WTC11 (cell line): Measurements from ENCODE around the gene VSTM2B. TPM values are rescaled to one million over a fixed set of nuclear protein-coding genes. Genes with fewer than 3 reads are reported as not detected.

Source experiments
- ATAC-seq: fragments of 200-7000 bp; cut with Tn5 transposase; 2 replicates; pipeline ENCODE4 v1.10.0; 2021; ENCODE audit warnings: mild to moderate bottlenecking, moderate library complexity
- CTCF ChIA-PET: fragments of 300-600 bp; sonication (Branson Sonifier 250); formaldehyde crosslinking; loops from one replicate; lab custom pipeline; 2021; ENCODE audit warnings: antibody characterized with exemption; lab: Charles Lee
- POLR2A ChIA-PET: fragments of 350-600 bp; sonication (Branson Sonifier 250); formaldehyde crosslinking; loops from one replicate; lab custom pipeline; 2021; ENCODE audit warnings: antibody characterized with exemption; lab: Charles Lee
- DNase-seq: peaks from one replicate; pipeline ENCODE4 v3.0.0; 2021; ENCODE audit warnings: low spot score
- H3K27ac Mint-ChIP-seq: 2 replicates; pipeline ENCODE4 v1.8.0; 2021; ENCODE audit warnings: mixed read lengths
- H3K27me3 Mint-ChIP-seq: 2 replicates; pipeline ENCODE4 v1.8.0; 2021; ENCODE audit warnings: low read depth, mild to moderate bottlenecking, moderate library complexity, mixed read lengths
- H3K36me3 Mint-ChIP-seq: 2 replicates; pipeline ENCODE4 v1.8.0; 2021; ENCODE audit warnings: mixed read lengths
- H3K4me1 Mint-ChIP-seq: 2 replicates; pipeline ENCODE4 v1.8.0; 2022; ENCODE audit warnings: mixed read lengths
- H3K4me3 Mint-ChIP-seq: 2 replicates; pipeline ENCODE4 v1.8.0; 2021; ENCODE audit warnings: mild to moderate bottlenecking, moderate library complexity, mixed read lengths
- H3K9me3 Mint-ChIP-seq: 2 replicates; pipeline ENCODE4 v1.8.0; 2021; ENCODE audit warnings: mixed read lengths
- ARID4B ChIP-seq: sonication (generic); formaldehyde crosslinking; IDR thresholded peaks from 2 replicates; pipeline ENCODE4 v1.8.0; 2023; ENCODE audit warnings: missing genetic modification reagents, mild to moderate bottlenecking, borderline replicate concordance
- CREB1 ChIP-seq: sonication (generic); formaldehyde crosslinking; IDR thresholded peaks from 2 replicates; pipeline ENCODE4 v1.8.0; 2023; ENCODE audit warnings: mild to moderate bottlenecking, missing genetic modification reagents
- CREM ChIP-seq: sonication (generic); formaldehyde crosslinking; IDR thresholded peaks from 2 replicates; pipeline ENCODE4 v1.8.1; 2022; ENCODE audit warnings: mild to moderate bottlenecking, missing genetic modification reagents, moderate library complexity
- ESRRA ChIP-seq: sonication (generic); formaldehyde crosslinking; IDR thresholded peaks from 2 replicates; pipeline ENCODE4 v1.8.1; 2022; ENCODE audit warnings: mild to moderate bottlenecking, missing genetic modification reagents, borderline replicate concordance
- FOXJ3 ChIP-seq: sonication (generic); formaldehyde crosslinking; IDR thresholded peaks from 2 replicates; pipeline ENCODE4 v1.9.0; 2021; ENCODE audit warnings: missing genetic modification reagents, mild to moderate bottlenecking, borderline replicate concordance
- GRHL2 ChIP-seq: fragments of 250-450 bp; sonication (Bioruptor Pico); IDR thresholded peaks from 2 replicates; pipeline ENCODE4 v1.8.0; 2022; ENCODE audit warnings: mild to moderate bottlenecking, moderate library complexity; ENCODE audit not compliant: insufficient replicate concordance, severe bottlenecking
- JAZF1 ChIP-seq: fragments of 250-450 bp; sonication (Bioruptor Pico); IDR thresholded peaks from 2 replicates; pipeline ENCODE4 v1.9.0; 2021; ENCODE audit warnings: moderate library complexity, mild to moderate bottlenecking, inconsistent platforms
- KAT7 ChIP-seq: sonication (generic); formaldehyde crosslinking; IDR thresholded peaks from 2 replicates; pipeline ENCODE4 v1.8.1; 2023; ENCODE audit warnings: missing genetic modification reagents, mild to moderate bottlenecking, borderline replicate concordance
- MAX ChIP-seq: sonication (generic); formaldehyde crosslinking; IDR thresholded peaks from 2 replicates; pipeline ENCODE4 v1.8.0; 2022; ENCODE audit warnings: mild to moderate bottlenecking, missing genetic modification reagents
- MYBL2 ChIP-seq: sonication (generic); formaldehyde crosslinking; IDR thresholded peaks from 2 replicates; pipeline ENCODE4 v1.8.1; 2023; ENCODE audit warnings: mild to moderate bottlenecking, moderate library complexity, missing genetic modification reagents
- NR1H2 ChIP-seq: sonication (generic); formaldehyde crosslinking; IDR thresholded peaks from 2 replicates; pipeline ENCODE4 v1.9.0; 2021; ENCODE audit warnings: mild to moderate bottlenecking, moderate library complexity, missing genetic modification reagents
- RORB ChIP-seq: fragments of 250-450 bp; sonication (Bioruptor Pico); IDR thresholded peaks from 2 replicates; pipeline ENCODE4 v1.9.0; 2021; ENCODE audit warnings: mild to moderate bottlenecking
- SOX15 ChIP-seq: fragments of 250-450 bp; sonication (Bioruptor Pico); IDR thresholded peaks from 2 replicates; pipeline ENCODE4 v1.9.0; 2021; ENCODE audit warnings: mild to moderate bottlenecking
- SP1 ChIP-seq: sonication (generic); formaldehyde crosslinking; conservative IDR thresholded peaks from 2 replicates; pipeline ENCODE4 v1.8.1; 2022; ENCODE audit warnings: missing genetic modification reagents
- TCF7 ChIP-seq: sonication (generic); formaldehyde crosslinking; IDR thresholded peaks from 2 replicates; pipeline ENCODE4 v1.8.0; 2022; ENCODE audit warnings: mild to moderate bottlenecking, low read depth, missing genetic modification reagents, moderate library complexity
- TEAD1 ChIP-seq: sonication (generic); formaldehyde crosslinking; IDR thresholded peaks from 2 replicates; pipeline ENCODE4 v1.8.0; 2022; ENCODE audit warnings: mild to moderate bottlenecking, missing genetic modification reagents
- TP53 ChIP-seq: sonication (generic); formaldehyde crosslinking; IDR thresholded peaks from 2 replicates; pipeline ENCODE4 v1.8.1; 2023; ENCODE audit warnings: mild to moderate bottlenecking, missing genetic modification reagents
- USF1 ChIP-seq: sonication (generic); formaldehyde crosslinking; IDR thresholded peaks from 2 replicates; pipeline ENCODE4 v1.8.0; 2022; ENCODE audit warnings: mild to moderate bottlenecking, missing genetic modification reagents
- ZNF121 ChIP-seq: sonication (generic); formaldehyde crosslinking; IDR thresholded peaks from 2 replicates; pipeline ENCODE4 v1.8.0; 2023; ENCODE audit warnings: missing genetic modification reagents
- ZNF396 ChIP-seq: fragments of 250-450 bp; sonication (Bioruptor Pico); IDR thresholded peaks from 2 replicates; pipeline ENCODE4 v1.8.0; 2021; ENCODE audit warnings: mild to moderate bottlenecking, moderate library complexity, borderline replicate concordance
- ZNF671 ChIP-seq: fragments of 250-450 bp; sonication (Bioruptor Pico); IDR thresholded peaks from 2 replicates; pipeline ENCODE4 v1.8.0; 2021; ENCODE audit warnings: mild to moderate bottlenecking
- total RNA-seq: library from RNA; stranded (reverse); gene quantifications from 3 replicates; pipeline ENCODE4 v1.2.3, GENCODE V29; 2021

The VSTM2B gene
- total RNA-seq, 1 experiment from 2014 or later = 3.2 TPM

- no peak for DNase-seq
- TF ChIP-seq TP53 (CRISPR knock-in tag) (no peak), SP1 (no peak), USF1 (CRISPR knock-in tag) (no peak)
- TF ChIP-seq, all 79 proteins: peak for 0
- ATAC-seq = no peak; the same call in 1 of the 2 replicates
- CTCF ChIA-PET = interaction anchor here (0.7 to 4.0 kb wide), 13 partner anchors 9 to 349 kb away, joined by 3 to 14 read pairs (median 4); partner anchors contain the start of gene POP4
- no peak overlapping the region for H3K27ac Mint-ChIP-seq
- H3K4me3 Mint-ChIP-seq = no peak overlapping the region; the same call in 1 of the 2 replicates
- H3K27me3 Mint-ChIP-seq = peaks cover 35% of the 10 kb centered on the region
- no peaks in the 10 kb centered on the region for H3K36me3 Mint-ChIP-seq
- peaks cover 21% of the 10 kb centered on the region for H3K4me1 Mint-ChIP-seq
- H3K9me3 Mint-ChIP-seq = no peaks in the 10 kb centered on the region
- POLR2A ChIA-PET = interaction anchor here (0.7 kb wide), 2 partner anchors 82 to 756 kb away, joined by 4 read pairs; no protein-coding TSS in a partner anchor
Measured at GRCh38 chr19:29596885-29597525, 71.2 kb downstream of the VSTM2B start.

- no peaks in the 10 kb centered on the region for H3K9me3 Mint-ChIP-seq
- CTCF ChIA-PET = interaction anchor here (1.2 to 4.0 kb wide), 6 partner anchors 13 to 312 kb away, joined by 3 to 14 read pairs (median 6); no protein-coding TSS in a partner anchor
- POLR2A ChIA-PET = no interaction called here
- H3K4me1 Mint-ChIP-seq = peaks cover 23% of the 10 kb centered on the region
- H3K27me3 Mint-ChIP-seq = peaks cover 29% of the 10 kb centered on the region
- H3K27ac Mint-ChIP-seq = no peak overlapping the region
- no peaks in the 10 kb centered on the region for H3K36me3 Mint-ChIP-seq
- H3K4me3 Mint-ChIP-seq = no peak overlapping the region
- TF ChIP-seq GRHL2 = no peak
- TF ChIP-seq ESRRA (CRISPR knock-in tag) = no peak
- no peak for TF ChIP-seq JAZF1 (CRISPR knock-in tag)
- no peak for TF ChIP-seq FOXJ3 (CRISPR knock-in tag)
- TF ChIP-seq MYBL2 (CRISPR knock-in tag) = no peak
- no peak for TF ChIP-seq ZNF121 (CRISPR knock-in tag)
- no peak for TF ChIP-seq ZNF671 (CRISPR knock-in tag)
- no peak for TF ChIP-seq NR1H2
- no peak for TF ChIP-seq CREB1 (CRISPR knock-in tag)
- TF ChIP-seq TCF7 (CRISPR knock-in tag) = no peak
- TF ChIP-seq ARID4B (CRISPR knock-in tag) = no peak
- no peak for TF ChIP-seq MAX (CRISPR knock-in tag)
- no peak for TF ChIP-seq TEAD1 (CRISPR knock-in tag)
- no peak for TF ChIP-seq ZNF396 (CRISPR knock-in tag)
- TF ChIP-seq RORB (CRISPR knock-in tag) = no peak
- no peak for TF ChIP-seq USF1 (CRISPR knock-in tag)
- TF ChIP-seq KAT7 (CRISPR knock-in tag) = no peak
- no peak for TF ChIP-seq SOX15 (CRISPR knock-in tag)
- no peak for TF ChIP-seq CREM
- no peak for ATAC-seq
- DNase-seq = no peak
Measured at GRCh38 chr19:29598036-29598435, 72.2 kb downstream of the VSTM2B start.
